Hepatocyte (in vitro differentiated cells): ENCODE measurements around the gene PLA2G4E. TPM values are rescaled to one million over a fixed set of nuclear protein-coding genes. Genes with fewer than 3 reads are reported as not detected.
A peak's percentile ranks its signal among the peaks of the same experiment; 100 is the strongest.

Experiments used
- DNase-seq: peaks from one replicate; pipeline ENCODE4 v3.0.0-alpha.2; 2016; ENCODE audit warnings: low spot score
- H2AFZ ChIP-seq: fragments of 200-600 bp; sonication (generic); 2 replicates; pipeline ENCODE4 v1.6.0; 2016; ENCODE audit warnings: antibody characterized with exemption, mild to moderate bottlenecking
- H3K27ac ChIP-seq: fragments of 200-600 bp; sonication (generic); 2 replicates; pipeline ENCODE4 v1.5.1; 2016; ENCODE audit warnings: mild to moderate bottlenecking
- H3K27me3 ChIP-seq: fragments of 200-600 bp; sonication (generic); 2 replicates; pipeline ENCODE4 v1.6.1; 2016
- H3K36me3 ChIP-seq: fragments of 200-600 bp; sonication (generic); replicated peaks from 2 replicates; pipeline ENCODE4 v1.5.1; 2016; ENCODE audit warnings: low read depth; ENCODE audit not compliant: insufficient read depth
- H3K4me1 ChIP-seq: fragments of 200-600 bp; sonication (generic); 2 replicates; pipeline ENCODE4 v1.5.1; 2016; ENCODE audit warnings: mild to moderate bottlenecking, moderate library complexity; ENCODE audit not compliant: insufficient read depth
- H3K4me2 ChIP-seq: fragments of 200-600 bp; sonication (generic); 2 replicates; pipeline ENCODE4 v1.6.0; 2016
- H3K4me3 ChIP-seq: fragments of 200-600 bp; sonication (generic); 2 replicates; pipeline ENCODE4 v1.5.1; 2016; ENCODE audit warnings: mild to moderate bottlenecking
- H3K79me2 ChIP-seq: fragments of 200-600 bp; sonication (generic); 2 replicates; pipeline ENCODE4 v1.6.0; 2017; ENCODE audit warnings: mild to moderate bottlenecking
- H3K9me2 ChIP-seq: fragments of 200-600 bp; sonication (generic); replicated peaks from 2 replicates; pipeline ENCODE4 v1.6.0; 2017; ENCODE audit warnings: mild to moderate bottlenecking; ENCODE audit not compliant: insufficient read depth
- H3K9me3 ChIP-seq: fragments of 200-600 bp; sonication (generic); 2 replicates; pipeline ENCODE4 v1.5.1; 2016; ENCODE audit warnings: low read depth, mild to moderate bottlenecking
- H4K20me1 ChIP-seq: fragments of 200-600 bp; sonication (generic); 2 replicates; pipeline ENCODE4 v1.6.0; 2016; ENCODE audit warnings: mild to moderate bottlenecking; ENCODE audit not compliant: insufficient read depth, poor library complexity, severe bottlenecking
- EZH2 ChIP-seq: fragments of 200-600 bp; sonication (generic); IDR thresholded peaks from 2 replicates; pipeline ENCODE4 v1.6.1; 2016; ENCODE audit warnings: antibody characterized with exemption, mild to moderate bottlenecking, borderline replicate concordance
- EZH2phosphoT487 ChIP-seq: fragments of 200-600 bp; sonication (generic); IDR thresholded peaks from one replicate; pipeline ENCODE4 v1.6.1; 2018; ENCODE audit warnings: antibody characterized with exemption, mild to moderate bottlenecking, low read depth, moderate library complexity; ENCODE audit not compliant: unreplicated experiment, severe bottlenecking
- WGBS: methylation state at CpG from one replicate; pipeline ENCODE4 v1.1.6; 2016; ENCODE audit warnings: low lambda C conversion rate; ENCODE audit errors: missing lambda C conversion rate; 5-methylcytosine and 5-hydroxymethylcytosine counted together
- polyA plus RNA-seq: library from polyadenylated mRNA; unstranded; fragments of >200 nt; fragmentation: Nextera tagmentation; extraction: Ambion mirVana; gene quantifications from 2 replicates; pipeline ENCODE4 v1.2.1, GENCODE V29; 2016
- total RNA-seq: library from RNA; depleted of rRNA; stranded (reverse); fragments of >200 nt; gene quantifications from 2 replicates; pipeline ENCODE4 v1.2.3, GENCODE V29; 2014
- TF ChIP-seq, protein P1 (sequence below): fragments of 200-600 bp; sonication (generic); IDR thresholded peaks from 2 replicates; pipeline ENCODE4 v1.5.1; 2016; ENCODE audit warnings: antibody characterized with exemption, mild to moderate bottlenecking; ENCODE audit not compliant: poor library complexity

The PLA2G4E gene
- total and polyA plus RNA-seq, 2 experiments from 2014 or later: 0.07 to 0.54 TPM

DNA sequence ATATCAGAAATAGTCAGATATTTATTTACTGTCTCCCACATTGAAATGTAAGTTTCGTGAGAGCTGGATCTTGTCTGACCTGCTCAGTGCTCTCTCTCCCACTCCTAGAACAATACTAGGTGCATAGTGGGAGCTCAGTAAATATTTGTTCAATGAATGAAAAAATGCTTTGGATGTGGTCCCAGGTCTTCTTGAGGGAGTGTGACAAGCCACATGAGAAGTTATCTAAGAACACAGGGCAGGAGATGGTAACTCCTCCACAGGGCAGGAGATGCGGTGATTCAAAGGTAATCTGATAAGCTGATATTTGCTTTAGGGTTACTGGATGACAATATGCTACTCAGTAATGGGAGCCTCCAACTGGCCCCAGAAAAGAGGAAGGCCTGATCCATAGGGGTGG is 25.8 kb upstream of the PLA2G4E start:
- WGBS: 65% methylated on average over 2 of the region's 2 CpGs
- Histone ChIP-seq H3K9me2 (no peaks in the 10 kb centered on the region), H3K4me2 (no peak overlapping the region)

DNA sequence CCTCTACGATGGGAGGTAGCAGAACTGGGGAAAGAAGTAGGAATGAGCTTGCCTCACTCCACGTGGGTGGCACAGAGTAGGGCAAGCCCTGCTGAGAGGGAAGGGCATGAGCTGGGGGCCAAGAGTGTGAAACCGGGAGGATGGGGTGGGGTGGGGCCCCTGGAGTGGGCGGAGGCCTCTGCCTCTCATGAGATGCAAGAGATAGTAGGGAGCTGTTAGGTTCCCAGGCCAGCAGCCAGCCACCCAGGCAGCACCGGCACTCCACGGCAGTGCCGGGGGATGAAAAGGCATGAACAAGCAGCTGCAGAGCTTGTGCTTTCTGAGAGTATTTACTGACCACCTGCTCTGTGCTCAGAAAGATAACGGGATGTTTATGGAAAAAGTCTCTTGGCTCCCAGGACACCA is 24.4 kb upstream of the PLA2G4E start:
- H3K27ac ChIP-seq: no peak overlapping the region
- no peak overlapping the region for H3K4me3 ChIP-seq
- no peaks in the 10 kb centered on the region for H3K36me3 ChIP-seq
- WGBS: 42% methylated on average over 5 of the region's 8 CpGs
- H3K27me3 ChIP-seq: no peaks in the 10 kb centered on the region
- H3K4me1 ChIP-seq: peaks cover 5% of the 10 kb centered on the region
- H2AFZ ChIP-seq: no peak overlapping the region
- H3K9me3 ChIP-seq: no peaks in the 10 kb centered on the region
- DNase-seq: no peak
- H3K79me2 ChIP-seq: no peaks in the 10 kb centered on the region
- H3K4me2 ChIP-seq: no peak overlapping the region
- no peaks in the 10 kb centered on the region for H4K20me1 ChIP-seq
- H3K9me2 ChIP-seq: no peaks in the 10 kb centered on the region
- TF ChIP-seq EZH2phosphoT487: no peak
- TF ChIP-seq EZH2: no peak
- TF ChIP-seq, protein P1, sequence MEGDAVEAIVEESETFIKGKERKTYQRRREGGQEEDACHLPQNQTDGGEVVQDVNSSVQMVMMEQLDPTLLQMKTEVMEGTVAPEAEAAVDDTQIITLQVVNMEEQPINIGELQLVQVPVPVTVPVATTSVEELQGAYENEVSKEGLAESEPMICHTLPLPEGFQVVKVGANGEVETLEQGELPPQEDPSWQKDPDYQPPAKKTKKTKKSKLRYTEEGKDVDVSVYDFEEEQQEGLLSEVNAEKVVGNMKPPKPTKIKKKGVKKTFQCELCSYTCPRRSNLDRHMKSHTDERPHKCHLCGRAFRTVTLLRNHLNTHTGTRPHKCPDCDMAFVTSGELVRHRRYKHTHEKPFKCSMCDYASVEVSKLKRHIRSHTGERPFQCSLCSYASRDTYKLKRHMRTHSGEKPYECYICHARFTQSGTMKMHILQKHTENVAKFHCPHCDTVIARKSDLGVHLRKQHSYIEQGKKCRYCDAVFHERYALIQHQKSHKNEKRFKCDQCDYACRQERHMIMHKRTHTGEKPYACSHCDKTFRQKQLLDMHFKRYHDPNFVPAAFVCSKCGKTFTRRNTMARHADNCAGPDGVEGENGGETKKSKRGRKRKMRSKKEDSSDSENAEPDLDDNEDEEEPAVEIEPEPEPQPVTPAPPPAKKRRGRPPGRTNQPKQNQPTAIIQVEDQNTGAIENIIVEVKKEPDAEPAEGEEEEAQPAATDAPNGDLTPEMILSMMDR: no peak

More for the DNA sequence above, 25.8 kb upstream of the PLA2G4E start:
- Histone ChIP-seq H4K20me1 (no peaks in the 10 kb centered on the region), H3K27me3 (no peaks in the 10 kb centered on the region), H3K4me3 (no peak overlapping the region), H3K9me3 (no peaks in the 10 kb centered on the region), H3K27ac (peak overlapping the region; percentile 12), H2AFZ (no peak overlapping the region), H3K4me1 (peaks cover 15% of the 10 kb centered on the region), H3K36me3 (no peaks in the 10 kb centered on the region), H3K79me2 (no peaks in the 10 kb centered on the region)
- TF ChIP-seq EZH2 (no peak), EZH2phosphoT487 (no peak)
- TF ChIP-seq, protein P1: no peak
- peak; percentile 32 for DNase-seq

DNA sequence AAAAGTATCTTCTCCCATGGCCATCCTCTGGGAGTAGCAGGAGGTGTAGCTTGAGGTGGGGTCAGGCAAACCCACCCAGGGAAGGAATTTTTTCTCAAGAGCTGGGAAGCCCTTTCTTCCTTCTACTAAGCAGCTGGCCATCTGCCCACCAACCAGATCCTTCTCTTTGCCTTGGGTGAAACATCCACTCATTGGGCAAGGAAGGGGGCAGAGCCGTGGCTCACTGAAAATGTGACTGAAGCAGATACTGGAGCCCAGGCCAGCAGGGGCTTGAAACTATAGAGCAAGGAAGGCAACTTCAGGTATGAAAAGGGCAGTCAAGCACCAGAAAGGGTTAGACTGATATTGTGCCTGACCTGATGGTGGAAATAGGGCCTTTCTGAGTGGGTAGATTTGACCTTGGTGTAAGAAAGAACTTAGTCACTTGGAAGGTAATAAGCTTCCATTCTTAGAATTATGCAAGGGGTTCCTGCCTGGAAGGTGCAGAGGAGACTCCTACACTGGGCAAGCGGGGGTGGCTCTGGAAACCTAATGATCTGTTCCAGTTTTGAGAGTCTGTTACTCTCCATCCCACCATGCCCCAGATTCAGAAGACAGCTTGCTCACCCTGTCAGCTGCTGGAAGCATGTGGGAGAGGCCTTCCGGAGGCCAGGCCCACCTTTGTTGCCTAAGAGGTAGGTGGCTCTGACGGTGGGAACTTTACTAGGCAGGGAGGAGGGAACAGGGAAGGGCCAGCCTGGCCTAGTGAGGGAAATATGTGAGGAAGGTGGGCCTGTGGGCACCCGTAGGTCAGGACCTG is 22.0 kb upstream of the PLA2G4E start:
- TF ChIP-seq EZH2phosphoT487: no peak
- TF ChIP-seq, protein P1: no peak
- no peaks in the 10 kb centered on the region for H3K9me2 ChIP-seq
- H3K4me3 ChIP-seq: no peak overlapping the region
- no peak overlapping the region for H3K27ac ChIP-seq
- H3K27me3 ChIP-seq: no peaks in the 10 kb centered on the region
- no peak overlapping the region for H3K4me2 ChIP-seq
- WGBS: 76% methylated on average over 5 of the region's 5 CpGs
- H3K36me3 ChIP-seq: no peaks in the 10 kb centered on the region
- DNase-seq: no peak
- H2AFZ ChIP-seq: no peak overlapping the region
- no peaks in the 10 kb centered on the region for H3K79me2 ChIP-seq
- H4K20me1 ChIP-seq: no peaks in the 10 kb centered on the region
- H3K4me1 ChIP-seq: peaks cover 5% of the 10 kb centered on the region
- no peaks in the 10 kb centered on the region for H3K9me3 ChIP-seq
